Stimulated activated CD4-positive, alpha-beta T cell treated with anti-CD3 and anti-CD28 coated beads, TNF-alpha, amount 100 ng/mL, for 4 hours (primary cell): Measurements from ENCODE around the gene AMBRA1.

ENCODE experiments used
- DNase-seq, 3 experiments: peaks; one replicate each; pipeline ENCODE4 v3.0.0-alpha.2; 2020; ENCODE audit warnings: low read depth in 3 of 3

AMBRA1 gene

GRCh38 chr11:46508360-46508759 lies 85.5 kb downstream of the AMBRA1 start:
- DNase-seq, result no peak

- DNase-seq, result no peak
Measured at GRCh38 chr11:46506483-46506791, 87.4 kb downstream of the AMBRA1 start.

GRCh38 chr11:46505741-46506482 lies 87.9 kb downstream of the AMBRA1 start:
- DNase-seq, result no peak

GRCh38 chr11:46504817-46505613 lies 88.8 kb downstream of the AMBRA1 start:
- no peak for DNase-seq

- no peak for DNase-seq
Measured at GRCh38 chr11:46499821-46500220, 94.0 kb downstream of the AMBRA1 start.

- no peak for DNase-seq
Measured at GRCh38 chr11:46498968-46499367, 94.9 kb downstream of the AMBRA1 start.

GRCh38 chr11:46498179-46498578 lies 95.6 kb downstream of the AMBRA1 start:
- DNase-seq, result no peak

- DNase-seq, result no peak
Measured at GRCh38 chr11:46497498-46497897, 96.3 kb downstream of the AMBRA1 start.

GRCh38 chr11:46493791-46494190 lies 100.0 kb downstream of the AMBRA1 start:
- no peak for DNase-seq

GRCh38 chr11:46492532-46492931 lies 101.3 kb downstream of the AMBRA1 start:
- DNase-seq, result no peak

- DNase-seq, result no peak
Measured at GRCh38 chr11:46491661-46492330, 102.0 kb downstream of the AMBRA1 start.

GRCh38 chr11:46490666-46491065 lies 103.2 kb downstream of the AMBRA1 start:
- no peak for DNase-seq

GRCh38 chr11:46489656-46490560 lies 103.9 kb downstream of the AMBRA1 start:
- DNase-seq, result peak in 1 of 3 experiments; percentile 1

- no peak for DNase-seq
Measured at GRCh38 chr11:46485856-46486443, 107.9 kb downstream of the AMBRA1 start.

GRCh38 chr11:46484101-46484500 lies 109.7 kb downstream of the AMBRA1 start:
- no peak for DNase-seq

- no peak for DNase-seq
Measured at GRCh38 chr11:46480909-46481308, 112.9 kb downstream of the AMBRA1 start.

GRCh38 chr11:46480166-46480726 lies 113.6 kb downstream of the AMBRA1 start:
- DNase-seq, result no peak

GRCh38 chr11:46479601-46480000 lies 114.2 kb downstream of the AMBRA1 start:
- DNase-seq, result no peak

GRCh38 chr11:46478196-46478595 lies 115.6 kb downstream of the AMBRA1 start:
- no peak for DNase-seq

GRCh38 chr11:46477136-46477535 lies 116.7 kb downstream of the AMBRA1 start:
- no peak for DNase-seq
